HG03159 (cell line): Measurements from ENCODE around the gene ANKRD9.

ENCODE experiments used
- ATAC-seq: cut with Tn5 transposase; IDR thresholded peaks from one replicate; pipeline ENCODE4 v1.9.1; 2021; ENCODE audit warnings: mild to moderate bottlenecking, moderate library complexity; ENCODE audit not compliant: unreplicated experiment

ANKRD9 gene

DNA sequence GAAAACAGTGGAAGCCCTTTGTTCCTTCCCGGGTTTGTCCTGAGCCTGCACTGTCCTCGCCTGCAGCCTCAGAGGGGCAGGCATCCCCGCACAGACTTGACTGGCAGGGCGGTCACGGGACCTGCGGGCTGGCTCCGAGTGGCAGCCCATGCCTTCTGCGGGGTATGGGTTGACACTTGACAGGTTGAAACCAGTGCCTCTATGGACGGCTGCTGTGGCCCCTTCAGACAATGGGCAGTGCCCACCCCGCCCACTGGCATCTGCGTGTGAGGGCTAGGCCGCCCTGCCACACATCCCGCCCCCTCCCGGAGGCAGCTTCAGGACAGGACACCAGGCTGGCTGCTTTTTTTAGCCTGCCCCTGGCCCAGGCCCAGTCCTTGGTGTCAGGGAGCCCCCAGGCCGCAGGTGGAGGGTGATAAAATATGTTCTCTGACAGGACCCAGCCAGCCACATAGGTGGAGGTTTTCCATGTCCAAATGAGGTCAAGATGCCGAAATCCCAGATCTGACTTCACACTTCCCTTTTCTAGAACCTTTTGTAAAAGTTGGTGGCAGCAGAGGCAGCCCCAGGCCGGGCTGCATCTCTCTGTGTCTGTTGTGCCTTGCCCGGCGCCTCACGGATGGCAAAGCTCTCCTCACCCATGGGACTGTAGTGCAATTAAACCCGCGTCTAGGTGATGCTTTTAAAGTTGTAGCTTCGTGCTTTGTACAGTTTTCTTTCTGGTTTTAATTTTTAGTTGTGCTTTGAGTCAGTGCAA lies 10.0 kb downstream of the ANKRD9 start:
- no peak for ATAC-seq

GRCh38 chr14:102498678-102499265 lies 10.8 kb downstream of the ANKRD9 start:
- ATAC-seq = no peak

- no peak for ATAC-seq
These were observed 11.4 kb downstream of the ANKRD9 start for GRCh38 chr14:102497998-102498677.

DNA sequence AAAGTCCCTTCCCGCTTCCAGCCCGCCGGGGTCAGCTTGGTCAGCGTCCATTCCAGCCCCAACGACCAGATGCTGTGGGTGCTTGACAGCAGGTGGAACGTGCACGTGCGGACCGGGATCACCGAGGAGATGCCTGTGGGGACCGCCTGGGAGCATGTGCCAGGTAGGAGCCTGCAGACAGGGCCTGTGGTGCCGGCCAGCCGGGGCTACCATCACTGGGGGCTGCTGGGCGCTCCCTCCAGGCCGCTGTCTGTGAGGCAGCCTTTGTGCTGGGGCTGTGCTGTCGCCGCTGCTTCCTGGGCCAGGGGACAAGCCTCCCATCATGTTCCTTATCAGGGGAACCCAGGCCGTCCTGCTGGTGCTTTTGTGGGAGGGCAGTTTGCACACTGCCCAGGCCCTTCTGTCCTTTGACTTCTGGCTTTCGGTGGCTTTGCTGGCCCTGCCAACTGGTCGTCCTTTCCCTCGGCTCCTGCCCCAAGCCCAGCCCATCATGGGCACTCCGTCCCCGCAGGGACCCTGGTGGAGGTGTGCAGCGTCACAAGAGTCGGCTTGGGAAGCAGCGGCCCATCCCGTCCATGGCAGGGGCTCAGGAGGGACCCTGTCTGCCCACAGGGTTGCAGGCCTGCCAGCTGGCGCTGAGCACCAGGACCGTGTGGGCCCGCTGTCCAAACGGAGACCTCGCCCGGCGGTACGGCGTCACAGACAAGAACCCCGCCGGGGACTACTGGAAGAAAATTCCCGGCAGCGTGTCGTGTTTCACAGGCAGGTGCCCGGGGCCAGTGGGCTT lies 12.4 kb downstream of the ANKRD9 start:
- no peak for ATAC-seq

DNA sequence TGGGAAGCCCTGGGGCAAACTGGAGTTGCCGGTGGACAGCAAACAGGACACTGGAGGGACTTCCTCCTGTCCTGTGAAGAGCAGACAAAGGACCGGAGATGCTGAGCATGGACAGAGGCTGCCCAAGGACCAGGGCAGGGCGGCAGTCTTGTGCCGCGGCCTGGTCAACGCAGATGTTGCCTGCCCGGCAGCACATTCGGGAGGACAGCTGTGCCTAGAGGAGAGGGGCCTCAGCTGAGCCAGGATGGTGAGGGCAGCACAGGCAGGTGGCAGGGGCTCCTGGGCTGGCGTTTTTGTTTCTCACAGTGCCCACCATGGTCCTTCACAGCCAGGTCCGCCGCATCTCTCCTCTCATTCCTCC lies 13.3 kb downstream of the ANKRD9 start:
- ATAC-seq = no peak

DNA sequence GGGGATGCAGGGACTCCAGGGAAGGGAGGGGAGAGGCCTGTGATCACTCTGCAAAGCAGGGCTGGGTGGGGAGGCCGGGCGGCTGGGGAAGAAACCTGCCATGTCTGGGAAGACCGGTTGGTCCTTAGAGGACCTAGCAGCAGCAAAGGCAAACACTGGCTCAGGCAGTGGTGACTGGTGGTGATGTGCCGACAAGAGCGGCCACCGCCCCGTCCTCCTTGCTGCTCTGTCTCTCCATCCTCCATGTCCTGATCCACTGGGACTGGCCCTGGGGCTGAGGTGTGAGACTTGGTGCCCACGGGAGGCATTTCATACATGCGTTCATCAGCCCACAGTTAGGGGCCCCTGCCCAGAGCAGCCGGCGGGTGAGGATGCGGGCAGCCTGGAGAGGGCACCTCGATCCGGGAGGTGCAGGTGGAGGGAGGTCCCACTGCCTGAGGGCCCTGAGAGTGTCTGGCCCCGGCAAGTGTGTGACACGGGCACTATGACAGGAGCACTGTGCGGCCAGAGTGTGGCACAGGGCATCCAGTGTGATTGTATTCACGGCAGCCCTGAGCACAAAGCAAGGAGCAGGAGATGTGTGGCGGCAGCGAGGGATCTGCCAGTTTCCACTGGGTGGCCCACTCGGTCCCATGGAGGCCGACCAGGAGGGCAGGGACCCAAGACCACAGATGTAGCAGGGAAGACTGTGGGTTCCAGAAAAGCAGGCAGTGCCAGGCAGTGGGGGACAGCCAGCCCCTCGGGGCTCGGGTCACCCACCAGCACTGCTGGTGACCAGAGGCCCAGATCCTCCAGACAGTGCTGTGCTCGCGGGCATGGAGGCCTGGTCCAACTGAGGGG lies 13.9 kb downstream of the ANKRD9 start:
- no peak for ATAC-seq

DNA sequence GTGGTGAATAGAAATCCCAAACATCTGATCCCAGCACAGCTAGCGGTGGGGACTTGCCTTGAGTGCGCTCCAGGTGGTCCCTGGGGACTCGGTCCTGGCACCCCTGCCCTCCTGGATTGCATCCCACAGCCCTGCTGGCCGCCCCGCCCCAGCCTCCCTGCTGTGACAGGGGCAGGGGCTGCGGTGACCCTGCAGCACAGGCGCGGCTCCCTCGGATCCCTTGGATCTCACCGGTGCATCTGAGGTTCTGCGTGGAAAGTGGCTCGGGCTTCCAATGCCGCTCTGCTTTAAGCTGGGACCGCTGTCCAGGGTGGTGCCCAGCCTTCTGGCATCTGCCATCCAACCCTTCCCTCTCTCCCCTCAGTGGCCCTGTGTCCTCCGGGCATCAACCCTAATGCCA lies 16.0 kb downstream of the ANKRD9 start:
- no peak for ATAC-seq

GRCh38 chr14:102493096-102493495 lies 16.5 kb downstream of the ANKRD9 start:
- ATAC-seq = no peak

GRCh38 chr14:102492531-102492910 lies 17.1 kb downstream of the ANKRD9 start:
- no peak for ATAC-seq

GRCh38 chr14:102491786-102492530 lies 17.6 kb downstream of the ANKRD9 start:
- ATAC-seq = no peak

- ATAC-seq = no peak
These were observed 18.2 kb downstream of the ANKRD9 start for GRCh38 chr14:102491366-102491765.

GRCh38 chr14:102490456-102490855 lies 19.1 kb downstream of the ANKRD9 start:
- no peak for ATAC-seq

GRCh38 chr14:102487204-102487577 lies 22.4 kb downstream of the ANKRD9 start:
- no peak for ATAC-seq

DNA sequence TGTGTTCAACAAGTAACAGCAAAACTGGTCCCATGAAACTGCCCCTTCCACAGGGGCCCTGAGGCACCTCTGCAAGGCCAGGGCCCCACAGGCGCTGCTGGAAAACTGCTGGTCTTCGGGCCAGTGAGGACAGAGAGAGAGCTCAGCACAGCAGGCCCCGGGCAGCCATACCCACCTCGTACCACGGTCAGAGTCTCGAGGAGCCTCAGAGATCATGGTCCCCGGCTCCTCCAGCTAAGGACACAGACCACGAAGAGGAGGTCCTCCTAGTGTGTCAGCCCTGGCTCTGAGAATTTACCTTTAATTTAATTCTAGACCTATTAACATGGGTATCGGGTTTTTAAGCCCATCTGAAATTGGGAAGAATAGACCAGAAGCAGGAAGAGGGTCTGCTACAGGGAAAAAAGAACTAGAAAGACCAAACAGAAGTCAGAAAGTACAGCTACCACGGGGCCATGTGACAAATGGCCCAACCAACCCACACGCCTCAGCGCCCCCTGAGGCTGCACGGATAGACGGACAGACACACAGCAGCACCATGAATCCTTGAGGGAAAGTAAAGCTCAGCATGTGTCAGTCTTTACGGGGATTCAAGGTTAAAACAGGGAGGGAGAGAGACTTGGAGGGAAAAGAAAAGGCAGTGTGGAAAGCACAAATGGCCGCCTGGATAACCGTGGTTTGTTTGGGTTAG lies 22.9 kb downstream of the ANKRD9 start:
- ATAC-seq = no peak

GRCh38 chr14:102485693-102486512 lies 23.7 kb downstream of the ANKRD9 start:
- no peak for ATAC-seq

DNA sequence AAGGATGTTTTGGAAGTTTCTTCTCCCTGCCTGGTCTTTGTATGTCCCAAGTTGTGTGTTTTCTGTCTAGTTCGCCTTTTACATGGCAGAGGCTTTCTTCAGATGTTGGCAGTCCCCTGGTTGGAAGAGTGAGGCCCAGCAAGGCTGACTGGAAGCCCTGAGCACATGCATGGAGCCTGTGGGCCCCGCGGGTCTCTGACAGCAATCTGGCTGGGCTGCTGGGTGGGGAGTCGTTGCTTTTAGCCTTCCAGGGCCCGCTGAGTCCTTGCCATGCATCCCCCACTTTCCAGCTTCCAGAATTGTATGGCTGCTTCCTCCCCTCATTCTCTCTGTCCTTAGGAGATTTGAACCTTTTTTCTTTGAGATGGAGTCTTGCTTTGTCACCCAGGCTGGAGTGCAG lies 25.3 kb downstream of the ANKRD9 start:
- no peak for ATAC-seq

DNA sequence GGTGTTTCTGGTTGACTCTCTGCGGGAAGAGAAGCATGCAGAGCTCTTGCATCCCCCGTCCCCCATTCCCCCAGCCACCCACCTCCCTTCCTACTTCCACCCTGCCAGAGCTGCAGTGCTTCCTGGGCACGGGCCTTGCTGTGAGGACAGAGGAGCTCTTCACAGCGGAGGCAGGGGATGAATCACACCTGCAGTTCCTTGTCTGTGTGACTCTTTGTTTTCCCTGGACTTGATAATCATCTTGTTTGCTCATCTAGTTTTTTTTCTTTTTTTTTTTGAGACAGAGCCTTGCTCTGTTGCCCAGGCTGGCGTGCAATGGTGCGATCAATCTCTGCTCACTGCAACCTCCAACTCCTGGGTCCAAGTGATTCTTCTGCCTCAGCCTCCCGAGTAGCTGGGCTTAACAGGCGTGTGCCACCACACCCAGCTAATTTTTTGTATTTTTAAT lies 27.8 kb downstream of the ANKRD9 start:
- ATAC-seq = no peak

- no peak for ATAC-seq
These were observed 28.2 kb downstream of the ANKRD9 start for GRCh38 chr14:102481371-102481770.
